HepG2 (cell line): ENCODE measurements around the gene SUSD4. TPM values are rescaled to one million over a fixed set of nuclear protein-coding genes. Genes with fewer than 3 reads are reported as not detected.

Experiments
- ATAC-seq: fragments of 200-7000 bp; cut with Tn5 transposase; 3 replicates; pipeline ENCODE4 v1.9.1; 2020; ENCODE audit warnings: mild to moderate bottlenecking, moderate library complexity
- BruUV-seq: library from RNA; stranded (reverse); fragments of 400-500 nt; replicated peaks from 2 replicates; lab custom pipeline; 2021; lab: Mats Ljungman, UMichigan
- CTCF ChIA-PET: fragments of 300-600 bp; formaldehyde crosslinking; extraction: SDS; loops from one replicate; lab custom pipeline; 2021; ENCODE audit warnings: low total read pairs, inconsistent platforms, low intra/inter-chr PET ratio; lab: Yijun Ruan, JAX
- POLR2A ChIA-PET: fragments of 350-600 bp; sonication (Branson Sonifier 250); formaldehyde crosslinking; loops from one replicate; lab custom pipeline; 2020; ENCODE audit warnings: antibody characterized with exemption, inconsistent platforms; lab: Yijun Ruan, JAX
- DNase-seq: peaks from one replicate; pipeline ENCODE4 v3.0.0-alpha.2; 2015; ENCODE audit warnings: low spot score
- FAIRE-seq: peaks from 3 replicates; lab custom pipeline; 2011; peaks lifted over from hg19 to GRCh38; lab: Jason Lieb, UNC
- H2AFZ ChIP-seq: one replicate; pipeline ENCODE4 v1.6.1; 2011; ENCODE audit warnings: low read length, inconsistent platforms
- H3K27ac ChIP-seq: fragments of 300-600 bp; 3 replicates; pipeline ENCODE4 v1.8.0; 2011; ENCODE audit warnings: mixed run types, mild to moderate bottlenecking, mixed read lengths, low read length, inconsistent platforms; ENCODE audit not compliant: insufficient read depth; ENCODE audit errors: extremely low read length
- H3K27me3 ChIP-seq, 2 experiments: fragments of 200-600 bp in 1 of 2; 2 replicates in 1 of 2; 3 replicates in 1 of 2; pipeline versions ENCODE4 v1.6.0 to v1.8.0; 2011; ENCODE audit warnings: low read length in 2 of 2, mild to moderate bottlenecking in 2 of 2, moderate library complexity in 2 of 2, inconsistent platforms in 1 of 2; ENCODE audit not compliant: insufficient read depth in 2 of 2, control insufficient read depth in 1 of 2
- H3K36me3 ChIP-seq, 2 experiments: fragments of 200-600 bp in 1 of 2; replicated peaks in 1 of 2; 2 replicates in 1 of 2; 3 replicates in 1 of 2; pipeline versions ENCODE4 v1.5.1 to v1.8.0; 2011; ENCODE audit warnings: low read length in 2 of 2, inconsistent platforms in 1 of 2; ENCODE audit not compliant: insufficient read depth in 2 of 2, control insufficient read depth in 1 of 2
- H3K4me1 ChIP-seq: 2 replicates; pipeline ENCODE4 v1.5.1; 2012; ENCODE audit warnings: low read length, inconsistent platforms; ENCODE audit not compliant: insufficient read depth
- H3K4me2 ChIP-seq: 2 replicates; pipeline ENCODE4 v1.6.0; 2011; ENCODE audit warnings: low read depth, low read length, inconsistent platforms
- H3K4me3 ChIP-seq, 3 experiments: fragments of 200-600 bp in 1 of 3; sonication (generic), shearing (Covaris generic) in 1 of 3; replicated peaks in 1 of 3; 2 replicates each; pipeline ENCODE4 v1.5.1; 2011 to 2016; ENCODE audit warnings: low read length in 3 of 3, inconsistent platforms in 2 of 3, low read depth in 2 of 3, mild to moderate bottlenecking in 2 of 3, control low read depth in 1 of 3, mixed read lengths in 1 of 3; ENCODE audit not compliant: insufficient read depth in 1 of 3
- H3K79me2 ChIP-seq: one replicate; pipeline ENCODE4 v1.6.1; 2011; ENCODE audit warnings: low read length, inconsistent platforms; ENCODE audit not compliant: insufficient read depth
- H3K9ac ChIP-seq: 2 replicates; pipeline ENCODE4 v1.6.0; 2011; ENCODE audit warnings: mild to moderate bottlenecking, low read depth, low read length, inconsistent platforms; ENCODE audit not compliant: insufficient read depth
- H3K9me3 ChIP-seq: 2 replicates; pipeline ENCODE4 v1.5.1; 2012; ENCODE audit warnings: mild to moderate bottlenecking, low read length
- H4K20me1 ChIP-seq: 2 replicates; pipeline ENCODE4 v1.6.0; 2011; ENCODE audit warnings: inconsistent platforms, mild to moderate bottlenecking, low read length, moderate library complexity; ENCODE audit not compliant: insufficient read depth
- BCL6 ChIP-seq: IDR thresholded peaks from 2 replicates; pipeline ENCODE4 v1.6.1; 2016; ENCODE audit warnings: missing genetic modification reagents, missing compliant biosample characterization
- FOXK2 ChIP-seq: fragments of 450-650 bp; IDR thresholded peaks from 2 replicates; pipeline ENCODE4 v1.6.1; 2016
- FOXP1 ChIP-seq, 2 experiments: fragments of 450-650 bp in 1 of 2; IDR thresholded peaks; 2 replicates each; pipeline ENCODE4 v1.6.1; 2017 to 2018; ENCODE audit warnings: antibody characterized with exemption in 1 of 2
- KDM5B ChIP-seq: sonication (generic); formaldehyde crosslinking; IDR thresholded peaks from 2 replicates; pipeline ENCODE4 v1.4.0; 2020; ENCODE audit warnings: missing genetic modification reagents, mild to moderate bottlenecking, borderline replicate concordance
- NBN ChIP-seq: fragments of 450-650 bp; conservative IDR thresholded peaks from 2 replicates; pipeline ENCODE4 v1.6.1; 2017
- NR2F6 ChIP-seq, 2 experiments: IDR thresholded peaks; 2 replicates each; pipeline ENCODE4 v1.6.1; 2016; ENCODE audit warnings: antibody characterized with exemption in 1 of 2, mild to moderate bottlenecking in 1 of 2
- PITX1 ChIP-seq: sonication (generic); formaldehyde crosslinking; IDR thresholded peaks from 2 replicates; pipeline ENCODE4 v1.5.1; 2020; ENCODE audit warnings: mild to moderate bottlenecking, missing genetic modification reagents
- PRDM15 ChIP-seq: sonication (generic); formaldehyde crosslinking; IDR thresholded peaks from 2 replicates; pipeline ENCODE4 v1.4.0; 2020; ENCODE audit warnings: missing genetic modification reagents
- ZFP91 ChIP-seq: sonication (generic); formaldehyde crosslinking; IDR thresholded peaks from 2 replicates; pipeline ENCODE4 v1.9.0; 2022; ENCODE audit warnings: missing genetic modification reagents, mild to moderate bottlenecking, borderline replicate concordance
- ZNF546 ChIP-seq: sonication (generic); formaldehyde crosslinking; conservative IDR thresholded peaks from 2 replicates; pipeline ENCODE4 v1.8.1; 2023; ENCODE audit warnings: mild to moderate bottlenecking, missing genetic modification reagents
- ZNF614 ChIP-seq: IDR thresholded peaks from 2 replicates; pipeline ENCODE4 v1.6.1; 2018; ENCODE audit warnings: missing biosample characterization, missing genetic modification reagents, inconsistent platforms, borderline replicate concordance
- ZNF652 ChIP-seq: IDR thresholded peaks from 2 replicates; pipeline ENCODE4 v1.6.1; 2016; ENCODE audit warnings: low read depth, borderline replicate concordance
- WGBS: methylation state at CpG from one replicate; pipeline ENCODE4 v1.1.6; 2017; ENCODE audit warnings: low lambda C conversion rate; 5-methylcytosine and 5-hydroxymethylcytosine counted together
- in situ Hi-C: cut with HindIII; loops from 2 replicates; pipeline ENCODE4 v1.10.0; 2017; ENCODE audit warnings: low pct_unique_long_range_greater_than_20kb; ENCODE audit not compliant: extremely low pct_ligation_motif_present
- intact Hi-C: fragments of 100-400 bp; cut with micrococcal nuclease; formaldehyde crosslinking; loops from one replicate; pipeline ENCODE4 v1.10.0; 2022; ENCODE audit not compliant: unreplicated experiment
- polyA plus RNA-seq, 8 experiments: library from polyadenylated mRNA; depleted of rRNA in 3 of 8; stranded (reverse) in 7 of 8; unstranded in 1 of 8; fragments of >200 nt; fragmentation: Illumina TruSeq in 4 of 8; extraction: Trizol in 4 of 8; gene quantifications; 2 replicates each; pipeline versions ENCODE4 v1.2.1 to v1.2.3, GENCODE V29; 2011 to 2016; ENCODE audit warnings: low read depth in 4 of 8, missing spikeins in 1 of 8, mixed read lengths in 1 of 8; ENCODE audit not compliant: insufficient read depth in 1 of 8
- total RNA-seq, 5 experiments: library from RNA; depleted of rRNA; stranded (reverse); fragments of >200 nt; fragmentation: Illumina TruSeq; extraction: Trizol; gene quantifications; 2 replicates each; pipeline ENCODE4 v1.2.3, GENCODE V29; 2016; ENCODE audit warnings: low read depth in 1 of 5

Gene SUSD4
- total and polyA plus RNA-seq, 2 of the 13 experiments (the other 11 are each of a cell fraction or from before 2014, with no cell fraction given) = not detected

GRCh38 chr1:223348439-223348838 lies 15.5 kb downstream of the SUSD4 start:
- intact Hi-C loops (no loop called here), in situ Hi-C loops (no loop called here)
- no peak overlapping the region for H3K4me3 ChIP-seq
- H2AFZ ChIP-seq = no peak overlapping the region
- H3K79me2 ChIP-seq = no peaks in the 10 kb centered on the region
- no TSS peak for BruUV-seq
- no peaks in the 10 kb centered on the region for H4K20me1 ChIP-seq
- H3K9me3 ChIP-seq = no peaks in the 10 kb centered on the region
- 38% methylated on average over 2 of the region's 2 CpGs for WGBS
- no peak for ATAC-seq
- ChIA-PET POLR2A (no interaction called here), CTCF (no interaction called here)
- no peaks in the 10 kb centered on the region for H3K36me3 ChIP-seq
- H3K27me3 ChIP-seq = peaks cover 0 to 18% of the 10 kb centered on the region in 2 experiments; a peak in 4 of 5 replicates
- TF ChIP-seq NR2F6 (IDR thresholded peaks at IDR 0.05) (no peak), NR2F6 (CRISPR knock-in tag; IDR thresholded peaks at IDR 0.05) (no peak), BCL6 (CRISPR knock-in tag) (no peak), ZFP91 (CRISPR knock-in tag) (peak; percentile 48; the same call in 1 of the 2 replicates), KDM5B (no peak), ZNF652 (CRISPR knock-in tag) (peak; percentile 79)
- no peak overlapping the region for H3K9ac ChIP-seq
- no peak for FAIRE-seq
- H3K4me1 ChIP-seq = no peaks in the 10 kb centered on the region
- H3K27ac ChIP-seq = no peak overlapping the region
- no peak for DNase-seq
- no peak overlapping the region for H3K4me2 ChIP-seq

- whole genome bisulfite sequencing = 47% methylated on average over 4 of the region's 4 CpGs
- Histone ChIP-seq H3K79me2 (no peaks in the 10 kb centered on the region), H3K36me3 (no peaks in the 10 kb centered on the region), H3K4me1 (no peaks in the 10 kb centered on the region), H3K9ac (no peak overlapping the region), H2AFZ (no peak overlapping the region), H3K9me3 (no peaks in the 10 kb centered on the region), H4K20me1 (no peaks in the 10 kb centered on the region), H3K27ac (no peak overlapping the region), H3K27me3 (peaks cover 0 to 12% of the 10 kb centered on the region in 2 experiments; a peak in 4 of 5 replicates), H3K4me3 (no peak overlapping the region), H3K4me2 (no peak overlapping the region)
- FAIRE-seq (no peak), ATAC-seq (no peak), DNase-seq (no peak)
- POLR2A ChIA-PET = no interaction called here
- CTCF ChIA-PET = no interaction called here
- intact Hi-C loops (no loop called here), in situ Hi-C loops (no loop called here)
- TF ChIP-seq PITX1 (CRISPR knock-in tag) (no peak), ZNF546 (no peak), FOXK2 (no peak), ZNF614 (CRISPR knock-in tag) (no peak), FOXP1 (IDR thresholded peaks at IDR 0.05) (no peak), FOXP1 (CRISPR knock-in tag; IDR thresholded peaks at IDR 0.05) (no peak), NBN (no peak), PRDM15 (CRISPR knock-in tag) (no peak)
- BruUV-seq = no TSS peak
These were observed 16.4 kb downstream of the SUSD4 start for GRCh38 chr1:223347583-223347982.
